HepG2 (cell line): ENCODE results near the gene ESYT2. TPM values are rescaled to one million over a fixed set of nuclear protein-coding genes. Genes with fewer than 3 reads are reported as not detected.

Experiments
- BRCA1 ChIP-seq: sonication (generic); formaldehyde crosslinking; IDR thresholded peaks from 2 replicates; pipeline ENCODE4 v1.4.0; 2020; ENCODE audit warnings: missing genetic modification reagents
- CBX1 ChIP-seq: IDR thresholded peaks from one replicate; pipeline ENCODE4 v1.6.1; 2016; ENCODE audit warnings: antibody characterized with exemption, low read depth
- GTF3A ChIP-seq: sonication (generic); formaldehyde crosslinking; conservative IDR thresholded peaks from 2 replicates; pipeline ENCODE4 v1.4.0; 2020; ENCODE audit warnings: mild to moderate bottlenecking, missing genetic modification reagents
- HES4 ChIP-seq: sonication (generic); formaldehyde crosslinking; IDR thresholded peaks from 2 replicates; pipeline ENCODE4 v1.9.0; 2021; ENCODE audit warnings: mild to moderate bottlenecking, missing genetic modification reagents, borderline replicate concordance
- HMGXB4 ChIP-seq, 2 experiments: sonication (generic) in 1 of 2; formaldehyde crosslinking in 1 of 2; IDR thresholded peaks; 2 replicates each; pipeline versions ENCODE4 v1.4.0 to v1.6.1; 2018 to 2020; ENCODE audit warnings: missing genetic modification reagents in 2 of 2, borderline replicate concordance in 1 of 2, low read depth in 1 of 2, mild to moderate bottlenecking in 1 of 2, missing biosample characterization in 1 of 2
- ISL2 ChIP-seq: sonication (generic); formaldehyde crosslinking; IDR thresholded peaks from 2 replicates; pipeline ENCODE4 v1.5.0; 2020; ENCODE audit warnings: missing genetic modification reagents
- MNT ChIP-seq: fragments of 450-650 bp; IDR thresholded peaks from 2 replicates; pipeline ENCODE4 v1.6.1; 2016
- MXD1 ChIP-seq: sonication (generic); formaldehyde crosslinking; IDR thresholded peaks from 2 replicates; pipeline ENCODE4 v1.4.0; 2020; ENCODE audit warnings: mild to moderate bottlenecking, missing genetic modification reagents
- NCOA2 ChIP-seq: sonication (generic); formaldehyde crosslinking; IDR thresholded peaks from 2 replicates; pipeline ENCODE4 v1.8.0; 2022; ENCODE audit warnings: inconsistent platforms
- PHF21A ChIP-seq: sonication (generic); formaldehyde crosslinking; IDR thresholded peaks from 2 replicates; pipeline ENCODE4 v1.5.0; 2020; ENCODE audit warnings: mild to moderate bottlenecking, missing genetic modification reagents
- TEAD3 ChIP-seq: optimal IDR thresholded peaks from 2 replicates; pipeline ENCODE3; 2016; ENCODE audit warnings: borderline replicate concordance
- ZHX2 ChIP-seq, 2 experiments: sonication (generic) in 1 of 2; formaldehyde crosslinking in 1 of 2; IDR thresholded peaks; 2 replicates each; pipeline versions ENCODE4 v1.6.1 to v1.9.0; 2014 to 2022; ENCODE audit warnings: antibody characterized with exemption in 1 of 2, borderline replicate concordance in 1 of 2, inconsistent platforms in 1 of 2, low read depth in 1 of 2, missing genetic modification reagents in 1 of 2
- ZNF326 ChIP-seq: sonication (generic); formaldehyde crosslinking; IDR thresholded peaks from 2 replicates; pipeline ENCODE4 v1.4.0; 2020; ENCODE audit warnings: missing genetic modification reagents, borderline replicate concordance
- ZNF460 ChIP-seq: sonication (generic); formaldehyde crosslinking; IDR thresholded peaks from 2 replicates; pipeline ENCODE4 v1.5.1; 2020; ENCODE audit warnings: missing genetic modification reagents, mild to moderate bottlenecking, borderline replicate concordance
- ZNF687 ChIP-seq: sonication (generic); formaldehyde crosslinking; IDR thresholded peaks from 2 replicates; pipeline ENCODE4 v1.5.1; 2020; ENCODE audit warnings: mild to moderate bottlenecking, missing genetic modification reagents, moderate library complexity
- polyA plus RNA-seq, 8 experiments: library from polyadenylated mRNA; depleted of rRNA in 3 of 8; stranded (reverse) in 7 of 8; unstranded in 1 of 8; fragments of >200 nt; fragmentation: Illumina TruSeq in 4 of 8; extraction: Trizol in 4 of 8; gene quantifications; 2 replicates each; pipeline versions ENCODE4 v1.2.1 to v1.2.3, GENCODE V29; 2011 to 2016; ENCODE audit warnings: low read depth in 4 of 8, missing spikeins in 1 of 8, mixed read lengths in 1 of 8; ENCODE audit not compliant: insufficient read depth in 1 of 8
- total RNA-seq, 5 experiments: library from RNA; depleted of rRNA; stranded (reverse); fragments of >200 nt; fragmentation: Illumina TruSeq; extraction: Trizol; gene quantifications; 2 replicates each; pipeline ENCODE4 v1.2.3, GENCODE V29; 2016; ENCODE audit warnings: low read depth in 1 of 5

Gene ESYT2
- total and polyA plus RNA-seq, 2 of the 13 experiments (the other 11 are each of a cell fraction or from before 2014, with no cell fraction given): 28.5 to 37.3 TPM

GRCh38 chr7:158836692-158837091 is 7.4 kb upstream of the ESYT2 start (continued):
- no peak for TF ChIP-seq HMGXB4 (CRISPR knock-in tag; IDR thresholded peaks at IDR 0.05; ENCODE audit: borderline replicate concordance in 1 of 2, low read depth in 1 of 2)
- TF ChIP-seq MNT: no peak
- TF ChIP-seq ZNF326 (CRISPR knock-in tag): no peak
- TF ChIP-seq HES4 (CRISPR knock-in tag): no peak
- TF ChIP-seq BRCA1 (CRISPR knock-in tag): no peak
- no peak for TF ChIP-seq CBX1
- no peak for TF ChIP-seq GTF3A (CRISPR knock-in tag)
- TF ChIP-seq ZNF460 (CRISPR knock-in tag): no peak
- no peak for TF ChIP-seq TEAD3 (CRISPR knock-in tag)
- no peak for TF ChIP-seq MXD1 (CRISPR knock-in tag)
- TF ChIP-seq NCOA2 (CRISPR knock-in tag): no peak
- no peak for TF ChIP-seq ISL2 (CRISPR knock-in tag)
- no peak for TF ChIP-seq ZHX2 (IDR thresholded peaks at IDR 0.05; ENCODE audit: low read depth)
- TF ChIP-seq ZHX2 (CRISPR knock-in tag; IDR thresholded peaks at IDR 0.05; ENCODE audit: borderline replicate concordance): no peak
- 0 out of 2 replicates have a peak, but pooled peaks have one; percentile 20 for TF ChIP-seq PHF21A (CRISPR knock-in tag)
- TF ChIP-seq ZNF687: no peak
